IPS DF 6.9 (cell line): ENCODE measurements around the gene THSD4.

Experiments
- DNase-seq: peaks from one replicate; pipeline ENCODE4 v3.0.0-alpha.2; 2013; ENCODE audit warnings: low read depth, low spot score
- H3K27ac ChIP-seq: one replicate; pipeline ENCODE4 v1.5.1; 2013; ENCODE audit warnings: low read length, control low read depth
- H3K27me3 ChIP-seq: 2 replicates; pipeline ENCODE4 v1.6.1; 2013; ENCODE audit warnings: mild to moderate bottlenecking, low read length; ENCODE audit not compliant: control insufficient read depth, insufficient read depth
- H3K36me3 ChIP-seq: 2 replicates; pipeline ENCODE4 v1.6.1; 2013; ENCODE audit warnings: low read length; ENCODE audit not compliant: control insufficient read depth, insufficient read depth
- H3K4me1 ChIP-seq: 2 replicates; pipeline ENCODE4 v1.6.1; 2013; ENCODE audit warnings: low read length; ENCODE audit not compliant: control insufficient read depth, insufficient read depth
- H3K4me3 ChIP-seq: 2 replicates; pipeline ENCODE4 v1.5.1; 2013; ENCODE audit warnings: mild to moderate bottlenecking, low read length
- H3K9me3 ChIP-seq: 2 replicates; pipeline ENCODE4 v1.6.1; 2013; ENCODE audit warnings: low read length, inconsistent platforms; ENCODE audit not compliant: control insufficient read depth, insufficient read depth
- WGBS: extraction: QIAGEN DNeasy Blood & Tissue Kit; methylation state at CpG from one replicate; pipeline ENCODE4 v1.1.7; 2013; ENCODE audit warnings: mixed read lengths, missing lambda C conversion rate; ENCODE audit not compliant: insufficient read length, insufficient coverage; 5-methylcytosine and 5-hydroxymethylcytosine counted together

The THSD4 gene

GRCh38 chr15:71743861-71744382 lies 628.7 kb downstream of the THSD4 start:
- Histone ChIP-seq H3K27me3 (no peaks in the 10 kb centered on the region), H3K36me3 (no peaks in the 10 kb centered on the region), H3K4me3 (no peak overlapping the region), H3K27ac (no peak overlapping the region), H3K4me1 (no peaks in the 10 kb centered on the region), H3K9me3 (no peaks in the 10 kb centered on the region)
- WGBS, result 100% methylated on average over 1 of the region's 6 CpGs
- DNase-seq, result no peak

GRCh38 chr15:71746719-71747118 lies 631.4 kb downstream of the THSD4 start:
- Histone ChIP-seq H3K4me1 (no peaks in the 10 kb centered on the region), H3K36me3 (no peaks in the 10 kb centered on the region), H3K9me3 (no peaks in the 10 kb centered on the region), H3K27me3 (no peaks in the 10 kb centered on the region), H3K4me3 (no peak overlapping the region), H3K27ac (no peak overlapping the region)
- no CpG with 5 or more reads among the region's 17 CpGs for WGBS
- no peak for DNase-seq

- Histone ChIP-seq H3K36me3 (no peaks in the 10 kb centered on the region), H3K9me3 (no peaks in the 10 kb centered on the region), H3K4me1 (no peaks in the 10 kb centered on the region), H3K27ac (no peak overlapping the region), H3K4me3 (no peak overlapping the region), H3K27me3 (no peaks in the 10 kb centered on the region)
- WGBS, result no CpG with 5 or more reads among the region's 12 CpGs
- no peak for DNase-seq
Measured at GRCh38 chr15:71747128-71748083, 632.1 kb downstream of the THSD4 start.

GRCh38 chr15:71748293-71748718 lies 633.0 kb downstream of the THSD4 start:
- H3K27ac ChIP-seq, result no peak overlapping the region
- WGBS, result no CpG with 5 or more reads among the region's 16 CpGs
- DNase-seq, result no peak
- no peak overlapping the region for H3K4me3 ChIP-seq
- no peaks in the 10 kb centered on the region for H3K9me3 ChIP-seq
- no peaks in the 10 kb centered on the region for H3K27me3 ChIP-seq
- H3K4me1 ChIP-seq, result no peaks in the 10 kb centered on the region
- no peaks in the 10 kb centered on the region for H3K36me3 ChIP-seq

DNA sequence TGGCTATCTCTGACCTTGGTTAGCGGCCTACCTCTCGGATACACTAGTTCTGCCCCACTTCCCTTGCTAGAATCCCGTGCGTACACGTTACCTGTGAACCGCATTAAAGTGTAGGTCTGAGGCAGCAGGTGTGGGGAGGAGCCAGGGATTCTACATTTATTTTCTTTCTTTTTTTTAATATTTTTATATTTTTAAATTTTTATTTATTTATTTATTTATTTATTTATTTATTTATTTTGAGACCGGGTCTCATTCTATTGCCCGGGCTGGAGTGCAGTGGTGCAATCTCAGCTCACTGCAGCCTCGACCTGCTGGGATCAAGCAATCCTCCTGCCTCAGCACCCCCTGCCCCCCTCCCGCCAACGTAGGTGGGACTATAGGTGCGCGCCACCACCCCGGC lies 634.2 kb downstream of the THSD4 start:
- WGBS, result no CpG with 5 or more reads among the region's 14 CpGs
- no peak for DNase-seq
- Histone ChIP-seq H3K9me3 (no peaks in the 10 kb centered on the region), H3K36me3 (no peaks in the 10 kb centered on the region), H3K4me3 (no peak overlapping the region), H3K4me1 (no peaks in the 10 kb centered on the region), H3K27ac (no peak overlapping the region), H3K27me3 (no peaks in the 10 kb centered on the region)

- Histone ChIP-seq H3K9me3 (no peaks in the 10 kb centered on the region), H3K27ac (no peak overlapping the region), H3K4me3 (no peak overlapping the region), H3K36me3 (no peaks in the 10 kb centered on the region), H3K27me3 (no peaks in the 10 kb centered on the region), H3K4me1 (no peaks in the 10 kb centered on the region)
- WGBS, result no CpG with 5 or more reads among the region's 4 CpGs
- no peak for DNase-seq
Measured at GRCh38 chr15:71752128-71752527, 636.9 kb downstream of the THSD4 start.

GRCh38 chr15:71752604-71753289 lies 637.5 kb downstream of the THSD4 start:
- WGBS, result no CpG with 5 or more reads among the region's 11 CpGs
- H3K27ac ChIP-seq, result no peak overlapping the region

GRCh38 chr15:71753346-71753745 lies 638.1 kb downstream of the THSD4 start:
- WGBS, result no CpG with 5 or more reads among the region's 1 CpG
- no peak for DNase-seq
- H3K36me3 ChIP-seq, result no peaks in the 10 kb centered on the region
- no peaks in the 10 kb centered on the region for H3K27me3 ChIP-seq
- no peak overlapping the region for H3K27ac ChIP-seq
- H3K4me3 ChIP-seq, result no peak overlapping the region
- no peaks in the 10 kb centered on the region for H3K9me3 ChIP-seq
- no peaks in the 10 kb centered on the region for H3K4me1 ChIP-seq

More at GRCh38 chr15:71752604-71753289, 637.5 kb downstream of the THSD4 start:
- Histone ChIP-seq H3K36me3 (no peaks in the 10 kb centered on the region), H3K27me3 (no peaks in the 10 kb centered on the region), H3K4me1 (no peaks in the 10 kb centered on the region), H3K4me3 (no peak overlapping the region), H3K9me3 (no peaks in the 10 kb centered on the region)
- peak; percentile 39 for DNase-seq

- no peak overlapping the region for H3K4me3 ChIP-seq
- DNase-seq, result no peak
- H3K9me3 ChIP-seq, result no peaks in the 10 kb centered on the region
- H3K4me1 ChIP-seq, result no peaks in the 10 kb centered on the region
- no peak overlapping the region for H3K27ac ChIP-seq
- no peaks in the 10 kb centered on the region for H3K36me3 ChIP-seq
- H3K27me3 ChIP-seq, result no peaks in the 10 kb centered on the region
Measured at GRCh38 chr15:71754660-71755059, 639.4 kb downstream of the THSD4 start.

DNA sequence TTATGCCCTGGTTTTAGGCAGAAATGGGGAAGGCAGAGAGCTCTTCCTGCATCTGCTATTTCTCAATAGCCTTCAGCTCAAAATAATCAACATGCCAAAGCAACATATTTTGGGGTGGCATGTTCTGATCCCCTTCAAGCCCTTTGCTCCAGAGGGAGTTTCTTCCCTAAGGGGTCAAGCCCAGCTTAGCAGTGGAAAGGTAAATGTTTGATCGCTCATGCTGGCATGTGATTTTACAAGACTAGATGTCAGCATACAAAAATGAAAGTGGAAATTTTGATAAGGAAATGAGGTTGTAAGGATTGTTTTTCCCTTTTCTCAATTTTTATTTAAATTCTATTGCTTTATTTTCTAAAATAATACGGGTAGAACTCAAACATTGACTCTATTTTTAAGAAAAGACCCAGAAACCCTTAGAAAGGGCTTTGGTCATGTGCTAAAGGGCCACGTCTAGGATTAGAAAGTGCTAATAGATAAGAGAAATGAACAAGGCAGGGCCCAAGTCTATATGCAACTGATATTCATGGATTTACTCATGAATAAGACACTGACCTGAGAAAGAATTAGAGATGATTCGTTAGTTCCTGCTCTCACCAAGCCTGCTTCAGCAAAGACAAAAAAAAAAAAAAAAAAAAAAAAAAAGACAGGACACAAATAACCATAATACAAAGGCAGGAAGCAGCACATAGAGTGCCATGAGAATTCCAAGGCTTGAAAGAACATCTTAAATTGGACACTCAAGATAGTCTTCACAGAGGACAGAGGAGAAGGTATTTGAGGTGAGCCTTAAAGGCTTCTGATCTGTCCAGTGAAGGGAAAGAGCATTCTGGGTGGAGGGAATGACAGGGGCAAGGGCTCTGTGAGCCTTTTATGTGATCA lies 640.1 kb downstream of the THSD4 start:
- Histone ChIP-seq H3K27ac (no peak overlapping the region), H3K4me1 (no peaks in the 10 kb centered on the region), H3K27me3 (no peaks in the 10 kb centered on the region), H3K9me3 (no peaks in the 10 kb centered on the region), H3K4me3 (no peak overlapping the region), H3K36me3 (no peaks in the 10 kb centered on the region)
- no peak for DNase-seq
- no CpG with 5 or more reads among the region's 4 CpGs for WGBS
